Progenitor cell of endocrine pancreas (in vitro differentiated cells): ENCODE results near the gene CFC1. TPM values are rescaled to one million over a fixed set of nuclear protein-coding genes. Genes with fewer than 3 reads are reported as not detected.
"Not testable (repeated sequence)": the region's sequence is repeated elsewhere in the genome, so short reads cannot be mapped to it uniquely, and the experiment has no call there.

ENCODE experiments used
- DNase-seq: peaks from one replicate; pipeline ENCODE4 v3.0.0; 2021; ENCODE audit warnings: low spot score; ENCODE audit not compliant: unreplicated experiment
- H3K27ac Mint-ChIP-seq: 2 replicates; pipeline ENCODE4 v1.8.0; 2021; ENCODE audit warnings: mild to moderate bottlenecking, moderate library complexity, mixed read lengths
- H3K27me3 Mint-ChIP-seq: 2 replicates; pipeline ENCODE4 v1.8.0; 2021; ENCODE audit warnings: mixed read lengths
- H3K36me3 Mint-ChIP-seq: 2 replicates; pipeline ENCODE4 v1.8.0; 2022; ENCODE audit warnings: mixed read lengths; ENCODE audit not compliant: insufficient read depth
- H3K4me1 Mint-ChIP-seq: 2 replicates; pipeline ENCODE4 v1.8.0; 2021; ENCODE audit warnings: low read depth, mixed read lengths
- H3K4me3 Mint-ChIP-seq: 2 replicates; pipeline ENCODE4 v1.8.0; 2021; ENCODE audit warnings: low read depth, mild to moderate bottlenecking, moderate library complexity, mixed read lengths
- H3K9me3 Mint-ChIP-seq: 2 replicates; pipeline ENCODE4 v1.8.0; 2021; ENCODE audit warnings: low read depth, mixed read lengths
- total RNA-seq: library from RNA; stranded (reverse); gene quantifications from 2 replicates; pipeline ENCODE4 v1.2.1, GENCODE V29; 2021

CFC1 gene
- total RNA-seq, 1 donor from 2014 or later: 30.9 TPM

GRCh38 chr2:130596757-130597156 is 2.6 kb downstream of the CFC1 start:
- not testable (repeated sequence) for H3K27me3 Mint-ChIP-seq, H3K4me1 Mint-ChIP-seq, H3K9me3 Mint-ChIP-seq, H3K4me3 Mint-ChIP-seq, DNase-seq, H3K27ac Mint-ChIP-seq, H3K36me3 Mint-ChIP-seq

- not testable (repeated sequence) for H3K27me3 Mint-ChIP-seq, H3K4me1 Mint-ChIP-seq, H3K36me3 Mint-ChIP-seq, H3K27ac Mint-ChIP-seq, H3K9me3 Mint-ChIP-seq, DNase-seq, H3K4me3 Mint-ChIP-seq
Observed at GRCh38 chr2:130594011-130594410, 5.4 kb downstream of the CFC1 start.

- not testable (repeated sequence) for H3K4me3 Mint-ChIP-seq, H3K9me3 Mint-ChIP-seq, H3K27me3 Mint-ChIP-seq, H3K4me1 Mint-ChIP-seq, H3K36me3 Mint-ChIP-seq, DNase-seq, H3K27ac Mint-ChIP-seq
Observed at GRCh38 chr2:130592791-130593414, 6.5 kb downstream of the CFC1 start.

GRCh38 chr2:130590842-130591359 is 8.5 kb downstream of the CFC1 start:
- not testable (repeated sequence) for H3K4me1 Mint-ChIP-seq, H3K9me3 Mint-ChIP-seq, DNase-seq, H3K27me3 Mint-ChIP-seq, H3K36me3 Mint-ChIP-seq, H3K4me3 Mint-ChIP-seq, H3K27ac Mint-ChIP-seq

- H3K27me3 Mint-ChIP-seq, DNase-seq, H3K4me1 Mint-ChIP-seq, H3K4me3 Mint-ChIP-seq, H3K36me3 Mint-ChIP-seq, H3K27ac Mint-ChIP-seq, H3K9me3 Mint-ChIP-seq: not testable (repeated sequence)
Observed at GRCh38 chr2:130590170-130590841, 9.1 kb downstream of the CFC1 start.

GRCh38 chr2:130588688-130589458 is 10.5 kb downstream of the CFC1 start:
- not testable (repeated sequence) for DNase-seq, H3K4me3 Mint-ChIP-seq, H3K27ac Mint-ChIP-seq, H3K27me3 Mint-ChIP-seq, H3K4me1 Mint-ChIP-seq, H3K36me3 Mint-ChIP-seq, H3K9me3 Mint-ChIP-seq

- not testable (repeated sequence) for H3K4me3 Mint-ChIP-seq, DNase-seq, H3K27me3 Mint-ChIP-seq, H3K9me3 Mint-ChIP-seq, H3K27ac Mint-ChIP-seq, H3K4me1 Mint-ChIP-seq, H3K36me3 Mint-ChIP-seq
Observed at GRCh38 chr2:130584726-130585125, 14.6 kb downstream of the CFC1 start.

- H3K4me1 Mint-ChIP-seq, H3K9me3 Mint-ChIP-seq, H3K27ac Mint-ChIP-seq, DNase-seq, H3K36me3 Mint-ChIP-seq, H3K4me3 Mint-ChIP-seq, H3K27me3 Mint-ChIP-seq: not testable (repeated sequence)
Observed at GRCh38 chr2:130583582-130583981, 15.8 kb downstream of the CFC1 start.

GRCh38 chr2:130582970-130583369 is 16.4 kb downstream of the CFC1 start:
- not testable (repeated sequence) for H3K4me3 Mint-ChIP-seq, DNase-seq, H3K27ac Mint-ChIP-seq, H3K36me3 Mint-ChIP-seq, H3K27me3 Mint-ChIP-seq, H3K9me3 Mint-ChIP-seq, H3K4me1 Mint-ChIP-seq

GRCh38 chr2:130581491-130581890 is 17.9 kb downstream of the CFC1 start:
- not testable (repeated sequence) for H3K4me1 Mint-ChIP-seq, H3K9me3 Mint-ChIP-seq, DNase-seq, H3K36me3 Mint-ChIP-seq, H3K27ac Mint-ChIP-seq, H3K27me3 Mint-ChIP-seq, H3K4me3 Mint-ChIP-seq

GRCh38 chr2:130579121-130579520 is 20.3 kb downstream of the CFC1 start:
- not testable (repeated sequence) for H3K36me3 Mint-ChIP-seq, H3K4me1 Mint-ChIP-seq, H3K4me3 Mint-ChIP-seq, H3K27ac Mint-ChIP-seq, H3K27me3 Mint-ChIP-seq, DNase-seq, H3K9me3 Mint-ChIP-seq

GRCh38 chr2:130577559-130577958 is 21.8 kb downstream of the CFC1 start:
- not testable (repeated sequence) for H3K4me1 Mint-ChIP-seq, H3K27me3 Mint-ChIP-seq, H3K36me3 Mint-ChIP-seq, H3K27ac Mint-ChIP-seq, DNase-seq, H3K4me3 Mint-ChIP-seq, H3K9me3 Mint-ChIP-seq

- H3K27me3 Mint-ChIP-seq, H3K4me3 Mint-ChIP-seq, H3K9me3 Mint-ChIP-seq, DNase-seq, H3K27ac Mint-ChIP-seq, H3K4me1 Mint-ChIP-seq, H3K36me3 Mint-ChIP-seq: not testable (repeated sequence)
Observed at GRCh38 chr2:130576209-130576784, 23.1 kb downstream of the CFC1 start.
